Mucosa of stomach (tissue), 1 donor: Measurements from ENCODE around the gene TTLL10.
"Not testable (repeated sequence)": the region's sequence is repeated elsewhere in the genome, so short reads cannot be mapped to it uniquely, and the experiment has no call there.

ENCODE experiments used
- H3K27me3 ChIP-seq: one replicate; pipeline ENCODE4 v1.7.0; 2013; ENCODE audit warnings: mild to moderate bottlenecking, low read length; ENCODE audit not compliant: control insufficient read depth, insufficient read depth
- H3K36me3 ChIP-seq: one replicate; pipeline ENCODE4 v1.7.0; 2013; ENCODE audit warnings: low read length; ENCODE audit not compliant: control insufficient read depth, insufficient read depth
- H3K4me1 ChIP-seq: one replicate; pipeline ENCODE4 v1.7.0; 2013; ENCODE audit warnings: mild to moderate bottlenecking, low read length; ENCODE audit not compliant: control insufficient read depth, insufficient read depth
- H3K4me3 ChIP-seq: one replicate; pipeline ENCODE4 v1.7.0; 2013; ENCODE audit warnings: low read length
- H3K9ac ChIP-seq: one replicate; pipeline ENCODE4 v1.7.0; 2013; ENCODE audit warnings: mild to moderate bottlenecking, low read length, moderate library complexity
- H3K9me3 ChIP-seq: one replicate; pipeline ENCODE4 v1.7.0; 2013; ENCODE audit warnings: mild to moderate bottlenecking, low read length, moderate library complexity; ENCODE audit not compliant: control insufficient read depth
- donor health status: Pancreatic carcinoma.

Gene TTLL10

DNA sequence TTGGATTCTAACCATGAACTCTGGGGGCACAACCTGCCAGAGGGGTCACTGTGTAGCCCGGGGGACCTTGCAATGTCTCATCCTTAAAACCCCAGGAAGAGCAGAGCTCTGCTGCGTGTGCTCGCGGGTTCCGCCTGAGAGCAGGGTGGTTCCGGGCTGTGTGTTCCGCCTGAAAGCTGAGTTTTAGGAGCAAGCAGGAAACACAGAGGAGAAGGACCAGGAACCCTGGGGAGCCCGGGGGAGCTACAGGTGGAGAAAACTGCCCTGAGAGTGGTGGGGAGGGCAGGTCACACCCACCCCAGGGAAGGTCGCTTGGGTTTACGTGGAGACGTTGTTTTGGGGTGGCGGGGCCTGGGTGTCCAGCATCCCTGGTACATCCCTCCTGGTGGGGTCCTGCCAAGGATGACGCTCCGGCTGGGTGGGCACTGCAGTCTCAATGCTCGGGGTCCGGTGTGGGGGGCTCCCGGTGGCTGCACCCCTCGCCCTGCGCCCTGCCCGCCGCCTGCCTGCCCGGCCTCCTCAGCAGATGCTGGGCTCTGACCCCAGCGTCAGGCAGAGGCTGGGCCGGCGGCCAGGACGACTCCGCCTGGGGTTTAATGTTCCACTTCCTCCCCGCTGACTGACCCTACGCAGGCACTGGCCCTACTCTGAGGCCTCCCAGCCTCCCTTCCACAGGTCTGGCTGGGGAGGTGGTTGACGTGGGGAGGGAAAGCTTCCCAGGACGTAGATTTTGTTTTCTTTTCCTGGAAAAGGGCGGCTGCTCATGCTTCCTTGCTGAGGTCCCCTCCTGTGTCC, 40.5 kb upstream of the TTLL10 start:
- peak overlapping the region; percentile 7 for H3K4me3 ChIP-seq
- no peaks in the 10 kb centered on the region for H3K9me3 ChIP-seq
- H3K36me3 ChIP-seq: no peaks in the 10 kb centered on the region
- peak overlapping the region; percentile 77 for H3K9ac ChIP-seq
- no peaks in the 10 kb centered on the region for H3K27me3 ChIP-seq
- peaks cover 61% of the 10 kb centered on the region for H3K4me1 ChIP-seq

- no peak overlapping the region for H3K4me3 ChIP-seq
- H3K4me1 ChIP-seq: peaks cover 65% of the 10 kb centered on the region
- H3K9ac ChIP-seq: no peak overlapping the region
- H3K36me3 ChIP-seq: no peaks in the 10 kb centered on the region
- no peaks in the 10 kb centered on the region for H3K9me3 ChIP-seq
- H3K27me3 ChIP-seq: no peaks in the 10 kb centered on the region
These were observed 39.2 kb upstream of the TTLL10 start for GRCh38 chr1:1134300-1134970.

DNA sequence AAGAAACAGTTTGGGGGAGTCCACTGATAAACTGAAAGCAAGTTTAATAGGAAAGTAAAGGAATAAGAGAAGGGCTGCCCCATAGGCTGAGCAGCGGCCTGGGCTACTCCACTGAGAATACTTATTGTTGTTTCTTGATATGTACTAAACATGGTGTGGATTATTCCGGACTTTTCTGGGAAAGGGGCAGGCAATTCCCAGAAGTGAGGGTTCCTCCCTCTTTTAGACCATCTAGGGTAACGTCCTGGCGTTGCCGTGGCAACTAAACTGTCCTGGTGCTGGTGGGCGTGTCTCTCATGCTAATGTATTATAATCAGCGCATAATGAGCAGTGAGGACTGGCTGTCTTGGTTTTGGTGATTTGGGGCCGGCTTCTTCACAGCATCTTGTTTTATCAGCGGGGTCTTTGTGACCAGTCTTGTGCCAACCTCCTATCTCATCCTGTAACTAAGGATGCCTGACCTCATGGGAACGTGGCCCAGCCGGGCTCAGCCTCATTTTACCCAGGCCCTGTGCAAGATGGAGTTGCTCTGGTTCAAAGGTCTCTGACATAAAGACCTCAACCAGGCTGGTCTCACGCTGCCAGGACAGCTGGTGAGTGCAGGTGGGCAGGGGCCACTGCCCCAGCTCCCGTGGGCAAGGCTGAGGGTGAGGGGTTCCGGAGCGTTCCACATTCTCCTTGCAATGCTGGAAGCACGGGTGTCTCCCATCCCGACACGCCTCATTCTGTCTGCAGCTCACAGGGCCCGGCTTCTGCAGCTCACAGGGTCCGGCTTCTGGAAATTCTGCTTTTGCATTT, 38.1 kb upstream of the TTLL10 start:
- H3K27me3 ChIP-seq: no peaks in the 10 kb centered on the region
- H3K4me3 ChIP-seq: peak overlapping the region; percentile 25

GRCh38 chr1:1136547-1137230, 37.0 kb upstream of the TTLL10 start:
- Histone ChIP-seq H3K4me3 (peak overlapping the region; percentile 25), H3K9ac (peak overlapping the region; percentile 64), H3K27me3 (no peaks in the 10 kb centered on the region), H3K9me3 (no peaks in the 10 kb centered on the region), H3K36me3 (no peaks in the 10 kb centered on the region), H3K4me1 (peaks cover 63% of the 10 kb centered on the region)

More for the DNA sequence above, 38.1 kb upstream of the TTLL10 start:
- H3K9ac ChIP-seq: peak overlapping the region; percentile 64
- H3K9me3 ChIP-seq: no peaks in the 10 kb centered on the region
- H3K4me1 ChIP-seq: peaks cover 65% of the 10 kb centered on the region
- H3K36me3 ChIP-seq: no peaks in the 10 kb centered on the region

- Histone ChIP-seq H3K9ac (peak overlapping the region; percentile 57), H3K27me3 (no peaks in the 10 kb centered on the region), H3K4me3 (no peak overlapping the region), H3K36me3 (no peaks in the 10 kb centered on the region), H3K9me3 (no peaks in the 10 kb centered on the region), H3K4me1 (peaks cover 60% of the 10 kb centered on the region)
These were observed 36.2 kb upstream of the TTLL10 start for GRCh38 chr1:1137256-1138045.

DNA sequence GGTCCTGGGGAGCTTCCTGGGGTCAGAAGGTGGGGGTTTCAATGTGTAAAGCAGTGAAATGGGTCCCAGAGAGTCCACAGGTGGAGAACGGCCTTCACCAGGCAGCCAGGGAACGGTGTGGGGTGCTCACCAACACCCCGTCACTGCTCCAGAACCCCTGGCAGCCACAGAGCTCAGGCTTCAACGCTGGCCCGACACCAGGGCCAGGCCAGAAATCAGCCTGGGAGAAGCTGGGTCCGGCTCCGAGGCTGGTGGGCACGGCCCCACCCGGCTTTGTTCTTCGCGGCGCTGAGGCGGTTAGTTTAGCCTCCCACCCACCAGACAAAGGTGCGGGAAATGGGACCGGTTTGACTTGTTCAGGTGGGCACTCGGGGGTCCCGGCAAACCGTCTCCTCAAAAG, 33.0 kb upstream of the TTLL10 start:
- Histone ChIP-seq H3K36me3 (no peaks in the 10 kb centered on the region), H3K27me3 (no peaks in the 10 kb centered on the region), H3K9ac (no peak overlapping the region), H3K4me1 (peaks cover 62% of the 10 kb centered on the region), H3K4me3 (no peak overlapping the region), H3K9me3 (no peaks in the 10 kb centered on the region)

DNA sequence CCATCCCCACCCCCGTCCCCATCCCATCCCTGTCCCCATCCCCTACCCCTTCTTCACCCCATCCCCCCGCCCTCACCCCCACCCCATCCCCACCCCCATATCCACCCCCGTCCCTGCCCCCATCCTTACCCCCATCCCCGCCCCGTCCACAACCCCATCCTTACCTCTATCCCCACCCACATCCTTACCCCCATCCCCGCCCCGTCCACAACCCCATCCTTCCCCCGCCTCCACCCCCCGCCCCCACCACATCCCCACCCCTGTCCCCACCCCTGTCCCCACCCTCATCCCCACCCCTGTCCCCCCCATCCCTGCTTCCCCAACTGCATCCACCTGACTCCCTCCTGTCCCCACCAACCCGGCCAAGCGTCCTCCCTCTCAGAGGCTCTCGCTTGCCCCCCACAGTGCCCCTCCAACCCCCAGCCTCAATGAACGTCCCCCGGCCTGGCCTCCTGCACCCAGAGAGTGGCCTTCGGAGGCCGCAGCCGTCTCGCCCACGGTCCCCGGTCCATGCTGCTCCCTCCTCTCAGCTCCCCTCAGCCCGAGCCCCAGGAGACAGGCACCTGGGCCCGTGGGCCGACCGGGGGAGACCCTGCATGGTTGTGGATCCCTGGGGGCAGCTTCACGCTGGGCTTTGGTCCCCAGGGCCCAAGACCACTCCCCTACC, 32.3 kb upstream of the TTLL10 start:
- Histone ChIP-seq H3K36me3 (no peaks in the 10 kb centered on the region), H3K4me1 (peaks cover 58% of the 10 kb centered on the region), H3K9ac (no peak overlapping the region), H3K4me3 (no peak overlapping the region), H3K27me3 (no peaks in the 10 kb centered on the region), H3K9me3 (no peaks in the 10 kb centered on the region)

GRCh38 chr1:1141911-1142250, 31.8 kb upstream of the TTLL10 start:
- Histone ChIP-seq H3K36me3 (no peaks in the 10 kb centered on the region), H3K9me3 (no peaks in the 10 kb centered on the region), H3K9ac (no peak overlapping the region), H3K27me3 (no peaks in the 10 kb centered on the region), H3K4me1 (peaks cover 57% of the 10 kb centered on the region), H3K4me3 (no peak overlapping the region)

DNA sequence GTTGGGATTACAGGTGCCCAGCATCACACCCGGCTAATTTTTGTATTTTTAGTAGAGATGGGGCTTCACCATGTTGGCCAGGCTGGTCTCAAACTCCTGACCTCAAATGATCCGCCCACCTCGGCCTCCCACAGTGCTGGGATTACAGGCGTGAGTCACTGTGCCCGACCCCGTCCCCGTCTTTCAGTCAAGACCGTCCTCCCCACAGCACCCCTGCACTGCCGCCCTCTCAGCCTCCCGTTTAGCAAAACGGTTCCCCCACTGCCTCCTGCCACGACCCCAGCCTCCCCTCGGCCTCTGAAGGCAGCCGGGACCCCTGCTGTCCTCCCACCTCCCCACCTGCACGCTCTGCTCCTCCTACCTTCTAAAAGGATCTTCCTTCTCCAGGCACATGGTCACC, 31.3 kb upstream of the TTLL10 start:
- H3K4me3 ChIP-seq, H3K36me3 ChIP-seq, H3K9me3 ChIP-seq, H3K9ac ChIP-seq, H3K27me3 ChIP-seq: not testable (repeated sequence)
- peaks cover 57% of the 10 kb centered on the region for H3K4me1 ChIP-seq

GRCh38 chr1:1142844-1143243, 30.8 kb upstream of the TTLL10 start:
- H3K4me1 ChIP-seq: peaks cover 53% of the 10 kb centered on the region
- peak overlapping the region; percentile 86 for H3K9ac ChIP-seq
- H3K9me3 ChIP-seq: no peaks in the 10 kb centered on the region
- no peaks in the 10 kb centered on the region for H3K36me3 ChIP-seq
- no peaks in the 10 kb centered on the region for H3K27me3 ChIP-seq
- no peak overlapping the region for H3K4me3 ChIP-seq

- Histone ChIP-seq H3K27me3 (no peaks in the 10 kb centered on the region), H3K4me3 (no peak overlapping the region), H3K4me1 (peaks cover 52% of the 10 kb centered on the region), H3K36me3 (no peaks in the 10 kb centered on the region), H3K9ac (peak overlapping the region; percentile 86), H3K9me3 (no peaks in the 10 kb centered on the region)
These were observed 30.0 kb upstream of the TTLL10 start for GRCh38 chr1:1143636-1144035.
